ENCODE results near the gene HHIPL1.

Gene HHIPL1

GRCh38 chr14:99716091-99716849 is 71.3 kb downstream of the HHIPL1 start:
- no peak for DNase-seq (ENCODE audit: low read depth, low spot score)

DNA sequence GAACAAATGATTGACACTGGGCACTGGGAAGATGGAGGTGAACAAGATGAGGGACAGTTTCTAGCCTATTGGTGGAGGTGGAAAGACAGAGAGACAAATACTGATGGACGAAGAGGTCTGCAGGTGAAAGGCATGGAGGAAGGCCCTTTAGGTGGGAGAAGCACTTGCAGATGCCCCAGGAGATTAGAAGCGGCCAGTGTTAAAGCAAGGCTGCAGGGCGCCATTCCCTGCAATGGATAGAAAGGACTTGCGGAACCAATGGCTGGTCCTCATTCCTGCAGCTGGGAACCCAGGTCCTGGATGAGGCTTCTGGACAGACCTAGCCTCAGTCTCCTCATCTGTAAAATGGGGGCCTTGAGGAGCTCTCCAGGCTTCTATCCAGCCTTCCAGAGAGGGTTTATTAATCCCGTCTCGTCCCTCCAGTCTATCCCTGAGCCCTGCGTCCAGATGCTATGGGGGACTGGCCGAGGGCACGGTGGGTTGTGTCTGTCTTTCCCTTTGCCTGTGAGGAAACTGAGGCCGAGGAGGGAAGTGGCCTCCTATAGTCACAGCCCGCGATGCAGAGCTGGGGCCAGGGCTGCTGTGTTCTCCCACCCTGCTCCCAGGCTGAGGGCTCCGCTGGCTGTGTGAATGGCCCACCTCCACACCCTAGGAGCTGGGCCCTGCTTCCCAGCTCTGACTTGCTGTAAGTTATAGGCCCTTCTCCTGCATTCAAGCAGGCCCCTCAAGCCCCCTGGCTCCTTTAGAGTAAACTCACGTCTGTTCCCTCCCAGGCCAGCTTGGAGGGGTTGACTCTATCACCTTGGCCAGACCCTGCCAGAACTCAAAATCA is 72.1 kb downstream of the HHIPL1 start:
- no peak for DNase-seq (ENCODE audit: low read depth, low spot score)

DNA sequence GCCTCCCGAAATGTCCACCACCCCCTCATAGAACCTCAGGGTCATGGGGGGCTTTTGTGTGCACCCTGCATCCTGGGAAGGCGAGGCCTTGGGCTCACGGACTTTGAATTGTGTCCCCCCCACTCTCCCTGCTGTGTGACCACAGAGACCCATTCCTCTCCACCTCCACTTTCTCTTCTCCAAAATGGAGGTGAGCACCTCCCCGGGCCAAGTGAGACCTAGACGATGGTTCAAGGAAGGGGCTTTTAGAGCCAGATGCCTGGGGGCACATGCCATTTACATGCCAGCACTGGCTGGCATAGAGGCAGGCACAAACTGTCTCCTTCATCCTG is 72.7 kb downstream of the HHIPL1 start:
- no peak for DNase-seq (ENCODE audit: low read depth, low spot score)

GRCh38 chr14:99718031-99718810 is 73.3 kb downstream of the HHIPL1 start:
- DNase-seq (ENCODE audit: low read depth, low spot score), result no peak

- DNase-seq (ENCODE audit: low read depth, low spot score), result no peak
Observed at GRCh38 chr14:99718811-99719192, 73.9 kb downstream of the HHIPL1 start.

DNA sequence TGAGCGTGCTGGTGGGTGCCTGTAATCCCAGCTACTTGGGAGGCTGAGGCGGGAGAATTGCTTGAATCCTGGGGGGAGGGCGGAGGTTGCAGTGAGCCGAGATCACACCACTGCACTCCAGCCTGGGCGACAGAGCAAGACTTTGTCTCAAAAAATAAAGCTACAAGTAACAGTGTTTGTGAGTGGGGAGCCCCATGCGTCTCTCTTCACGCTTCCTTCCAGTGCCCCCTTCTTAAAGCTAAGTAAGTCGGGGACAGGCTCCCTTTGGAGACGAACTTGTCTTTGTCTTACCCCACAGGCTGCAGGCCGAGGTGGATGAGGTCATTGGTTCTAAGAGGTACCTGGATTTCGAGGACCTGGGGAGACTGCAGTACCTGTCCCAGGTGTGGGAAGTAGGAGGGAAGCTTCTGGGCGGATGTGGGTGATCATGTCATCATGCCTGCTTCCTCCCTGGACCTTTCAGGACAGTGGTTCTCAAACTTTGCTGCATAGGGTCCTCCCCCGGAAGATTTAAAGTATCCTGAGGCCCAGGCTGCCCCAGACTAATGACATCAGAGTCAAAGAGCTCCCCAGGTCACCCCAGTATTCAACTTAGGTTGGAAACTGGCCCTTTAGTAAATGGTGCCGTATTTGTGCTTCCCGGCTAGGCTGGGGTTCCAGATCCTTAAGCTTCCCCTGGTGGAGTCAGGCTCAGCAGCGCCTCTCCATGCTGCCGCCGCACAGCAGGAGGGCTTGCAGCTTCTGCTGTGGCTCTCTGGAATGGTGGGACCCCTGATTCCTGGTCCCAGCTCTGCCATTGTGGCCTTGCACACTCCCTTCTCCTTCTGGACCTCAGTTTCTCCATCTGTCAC is 76.2 kb downstream of the HHIPL1 start:
- no peak for DNase-seq (ENCODE audit: low read depth, low spot score)

DNA sequence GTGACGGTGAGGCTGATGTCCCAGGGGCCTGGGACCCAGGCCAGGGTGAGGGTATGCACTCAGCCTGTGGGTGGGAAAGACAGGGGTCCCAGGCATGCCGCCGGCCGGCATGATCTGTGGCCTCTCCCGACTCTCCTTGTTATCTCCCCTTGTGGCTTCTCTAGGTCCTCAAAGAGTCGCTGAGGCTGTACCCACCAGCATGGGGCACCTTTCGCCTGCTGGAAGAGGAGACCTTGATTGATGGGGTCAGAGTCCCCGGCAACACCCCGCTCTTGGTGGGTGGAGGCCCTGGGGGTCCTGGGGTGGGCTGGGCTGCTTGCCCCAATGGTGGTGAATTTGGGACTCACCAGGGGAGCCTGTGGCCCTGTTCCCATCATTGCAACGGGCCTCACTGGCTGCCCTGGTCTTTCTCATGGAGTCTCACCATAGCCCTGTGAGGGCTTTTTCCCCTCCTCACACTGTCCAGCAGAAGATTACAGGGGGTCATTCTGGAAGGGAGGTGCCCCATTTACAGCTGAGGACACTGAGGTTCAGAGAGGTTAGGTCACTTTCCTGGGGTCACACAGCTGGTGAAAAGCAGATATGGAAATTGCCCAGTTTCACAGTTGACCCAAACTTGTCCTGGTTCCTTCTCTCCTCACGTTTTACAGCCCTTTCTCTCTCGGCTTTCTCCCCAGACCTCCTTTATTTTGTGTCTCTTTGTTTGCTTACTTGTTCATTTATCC is 77.0 kb downstream of the HHIPL1 start:
- no peak for DNase-seq (ENCODE audit: low read depth, low spot score)

GRCh38 chr14:99722741-99723140 is 77.8 kb downstream of the HHIPL1 start:
- no peak for DNase-seq (ENCODE audit: low read depth, low spot score)

DNA sequence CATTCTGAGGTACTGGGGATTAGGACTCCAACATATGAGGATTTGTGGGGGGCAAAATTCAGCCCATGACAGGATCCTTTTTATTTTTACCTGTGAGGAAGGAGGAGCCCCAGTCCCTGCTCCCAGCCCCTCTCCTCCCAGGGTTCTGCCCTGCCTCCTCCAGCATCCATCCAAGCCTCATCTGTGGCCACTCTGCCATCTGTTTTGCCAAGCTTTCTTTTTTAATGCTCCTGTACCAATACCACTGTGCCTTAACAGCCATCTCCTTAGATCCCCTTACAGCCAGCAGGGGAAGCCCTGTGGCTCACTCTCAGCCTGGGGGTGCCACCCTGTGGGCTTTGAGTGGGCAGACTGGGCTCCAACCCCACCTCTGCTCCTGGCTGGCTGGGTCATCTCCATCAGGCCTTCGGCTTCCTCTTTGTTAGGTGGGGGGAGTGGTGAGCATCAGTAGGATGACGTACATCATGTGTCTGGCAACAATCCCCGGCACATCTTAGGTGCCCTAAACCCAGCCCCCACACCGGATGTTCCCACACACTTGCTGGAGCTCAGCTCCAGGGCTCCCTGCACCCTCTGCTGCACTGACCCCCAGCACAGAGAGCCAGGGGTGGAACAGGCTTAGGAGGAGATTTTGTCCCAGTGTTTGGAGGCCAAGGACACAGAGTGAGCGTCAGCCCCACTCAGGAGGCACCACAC is 79.4 kb downstream of the HHIPL1 start:
- no peak for DNase-seq (ENCODE audit: low read depth, low spot score)

GRCh38 chr14:99724939-99725773 is 80.2 kb downstream of the HHIPL1 start:
- DNase-seq (ENCODE audit: low read depth, low spot score), result no peak

GRCh38 chr14:99725774-99726537 is 81.0 kb downstream of the HHIPL1 start:
- DNase-seq (ENCODE audit: low read depth, low spot score), result no peak

DNA sequence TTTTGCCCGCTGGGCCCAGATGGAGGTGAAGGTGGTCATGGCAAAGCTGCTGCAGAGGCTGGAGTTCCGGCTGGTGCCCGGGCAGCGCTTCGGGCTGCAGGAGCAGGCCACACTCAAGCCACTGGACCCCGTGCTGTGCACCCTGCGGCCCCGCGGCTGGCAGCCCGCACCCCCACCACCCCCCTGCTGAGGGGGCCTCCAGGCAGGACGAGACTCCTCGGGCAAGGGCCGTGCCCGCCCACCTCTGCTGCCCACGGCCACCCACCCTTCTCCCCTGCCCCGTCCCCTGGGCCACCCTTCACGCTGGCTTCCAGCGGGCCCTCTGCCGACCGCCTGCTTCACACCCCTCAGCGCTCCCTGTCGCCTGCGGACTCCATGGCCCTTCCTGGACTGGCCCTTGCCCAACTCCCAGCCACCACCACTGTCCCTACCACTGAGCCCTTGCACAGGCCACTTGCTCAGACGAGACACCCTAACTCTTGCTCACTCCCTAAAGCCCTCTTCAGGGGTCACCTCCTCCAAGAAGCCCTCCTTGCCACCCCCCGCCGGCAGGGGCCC is 81.7 kb downstream of the HHIPL1 start:
- DNase-seq (ENCODE audit: low read depth, low spot score), result no peak

DNA sequence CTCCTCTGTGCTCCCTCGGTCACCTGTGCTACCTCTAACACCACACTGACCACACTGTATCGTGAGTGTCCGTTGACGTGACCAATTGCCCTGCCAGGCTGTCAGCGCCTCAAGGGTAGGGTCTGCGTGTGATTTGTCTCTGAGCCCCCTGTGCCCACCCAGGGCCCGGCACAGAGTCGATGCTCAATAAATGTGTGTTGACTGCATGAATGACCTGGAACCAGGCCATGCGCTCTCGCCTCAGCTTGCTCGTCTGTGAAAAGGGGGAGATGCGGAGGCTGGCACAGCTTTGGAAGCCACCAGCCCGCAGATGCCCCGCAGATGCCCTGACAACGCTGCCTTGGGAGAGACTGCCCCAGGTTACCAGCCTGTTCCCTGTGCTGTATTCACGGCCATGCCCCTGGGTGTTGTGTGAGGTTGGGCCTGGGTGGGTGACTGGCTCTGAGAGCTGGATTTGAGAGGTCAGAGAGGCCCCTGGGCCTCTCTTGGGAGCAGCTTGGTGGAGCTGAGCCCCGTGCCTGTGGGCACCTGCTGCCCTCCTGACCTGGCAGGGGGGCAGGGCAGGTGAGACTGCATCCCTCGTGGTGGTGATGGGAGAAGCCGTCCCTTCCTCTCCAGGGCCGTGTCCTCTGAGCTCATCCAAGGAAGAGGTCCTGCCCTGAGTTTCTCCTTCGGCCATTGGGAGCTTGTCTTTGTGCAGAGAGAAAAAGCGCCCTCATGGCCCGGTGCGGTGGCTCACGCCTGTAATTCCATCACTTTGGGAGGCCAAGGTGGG is 82.4 kb downstream of the HHIPL1 start:
- DNase-seq (ENCODE audit: low read depth, low spot score), result no peak

DNA sequence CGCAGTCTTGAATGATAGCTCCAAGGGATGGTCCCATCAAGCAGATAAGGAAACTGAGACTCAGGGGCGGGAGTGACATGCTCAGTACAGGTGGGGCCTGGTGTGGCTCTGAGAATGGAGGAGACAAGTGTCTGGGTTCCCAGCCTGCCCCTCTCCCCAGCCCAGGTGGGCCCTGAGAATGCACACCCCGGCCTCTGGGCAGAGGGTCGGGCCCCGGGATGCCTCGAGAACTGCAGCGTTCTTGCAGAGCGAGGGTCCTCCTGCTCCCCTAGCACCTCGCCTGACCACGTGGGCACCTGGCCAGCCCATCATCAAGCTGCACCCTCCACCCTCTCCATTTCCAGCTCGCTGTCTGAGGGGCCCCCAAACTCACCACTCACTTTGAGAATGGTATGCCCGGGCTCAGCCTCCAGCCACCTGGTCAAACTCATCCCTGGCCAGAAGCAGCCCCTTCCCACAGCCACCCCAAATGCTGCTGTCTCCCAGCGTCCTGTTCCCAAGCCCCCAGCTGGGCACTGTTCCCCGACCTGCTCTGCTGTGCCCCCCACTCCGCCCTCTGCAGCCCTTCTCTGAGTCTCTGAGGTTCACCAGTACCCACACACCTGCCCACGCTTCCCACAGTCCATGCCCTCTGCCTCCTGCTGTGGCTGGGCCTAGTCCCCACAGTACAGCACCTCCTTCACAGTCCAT is 83.4 kb downstream of the HHIPL1 start:
- DNase-seq (ENCODE audit: low read depth, low spot score), result no peak

- no peak for DNase-seq (ENCODE audit: low read depth, low spot score)
Observed at GRCh38 chr14:99728981-99729451, 84.1 kb downstream of the HHIPL1 start.
